K562 (cell line): ENCODE measurements around the gene IMMP2L. TPM values are rescaled to one million over a fixed set of nuclear protein-coding genes. Genes with fewer than 3 reads are reported as not detected.

Source experiments
- ATAC-seq: fragments of 200-7000 bp; cut with Tn5 transposase; 3 replicates; pipeline ENCODE4 v1.9.1; 2020; ENCODE audit warnings: moderate library complexity
- BruUV-seq: library from RNA; stranded (reverse); fragments of 400-500 nt; replicated peaks from 2 replicates; lab custom pipeline; 2021; lab: Mats Ljungman, UMichigan
- CTCF ChIA-PET: fragments of 300-600 bp; formaldehyde crosslinking; extraction: SDS; loops from one replicate; lab custom pipeline; 2021; ENCODE audit warnings: low intra/inter-chr PET ratio; lab: Yijun Ruan, JAX
- POLR2A ChIA-PET: fragments of 300-600, 350-650 bp; sonication (Branson Sonifier 250); formaldehyde crosslinking; extraction: SDS; loops from one replicate; lab custom pipeline; 2021; ENCODE audit warnings: antibody characterized with exemption, inconsistent platforms; lab: Yijun Ruan, JAX
- DNase-seq, 4 experiments: peaks; one replicate each; pipeline versions ENCODE4 v3.0.0 to v3.0.0-alpha.2; 2011 to 2018; ENCODE audit warnings: low spot score in 3 of 4, mixed read lengths in 3 of 4; ENCODE audit errors: extremely low read depth in 1 of 4
- FAIRE-seq: peaks from 2 replicates; lab custom pipeline; 2011; peaks lifted over from hg19 to GRCh38; lab: Jason Lieb, UNC
- H2AFZ ChIP-seq: 2 replicates; pipeline ENCODE4 v1.6.0; 2011; ENCODE audit warnings: low read depth, low read length, control low read depth, inconsistent platforms
- H3K27ac ChIP-seq: fragments of 200-600 bp; 3 replicates; pipeline ENCODE4 v1.8.0; 2011; ENCODE audit warnings: low read depth, mild to moderate bottlenecking, control low read depth, inconsistent platforms, low read length, moderate library complexity, mixed read lengths; ENCODE audit errors: extremely low read depth
- H3K27me3 ChIP-seq, 2 experiments: fragments of 300-600 bp in 1 of 2; 2 replicates in 1 of 2; 3 replicates in 1 of 2; pipeline versions ENCODE4 v1.6.0 to v1.8.0; 2011; ENCODE audit warnings: inconsistent platforms in 2 of 2, low read length in 2 of 2, mild to moderate bottlenecking in 1 of 2, mixed read lengths in 1 of 2, moderate library complexity in 1 of 2; ENCODE audit not compliant: control insufficient read depth in 2 of 2, insufficient read depth in 2 of 2
- H3K36me3 ChIP-seq: fragments of 300-600 bp; 3 replicates; pipeline ENCODE4 v1.8.0; 2011; ENCODE audit warnings: mild to moderate bottlenecking, low read length, inconsistent platforms; ENCODE audit not compliant: control insufficient read depth, insufficient read depth
- H3K4me1 ChIP-seq, 2 experiments: fragments of 200-600 bp in 1 of 2; replicated peaks in 1 of 2; 2 replicates in 1 of 2; 3 replicates in 1 of 2; pipeline versions ENCODE4 v1.5.1 to v1.8.0; 2011; ENCODE audit warnings: inconsistent platforms in 2 of 2, low read length in 2 of 2, mild to moderate bottlenecking in 1 of 2, mixed read lengths in 1 of 2, moderate library complexity in 1 of 2; ENCODE audit not compliant: control insufficient read depth in 2 of 2, insufficient read depth in 2 of 2
- H3K4me2 ChIP-seq: 2 replicates; pipeline ENCODE4 v1.6.1; 2011; ENCODE audit warnings: low read length, control low read depth, inconsistent platforms, mixed read lengths; ENCODE audit not compliant: insufficient read depth
- H3K4me3 ChIP-seq: fragments of 200-600 bp; sonication (generic), shearing (Covaris generic); 2 replicates; pipeline ENCODE4 v1.5.1; 2016; ENCODE audit warnings: control low read depth, inconsistent platforms
- H3K79me2 ChIP-seq: fragments of 200-600 bp; 3 replicates; pipeline ENCODE4 v1.8.0; 2011; ENCODE audit warnings: low read length, inconsistent platforms; ENCODE audit not compliant: control insufficient read depth, insufficient read depth
- H3K9ac ChIP-seq, 2 experiments: 2 replicates each; pipeline versions ENCODE4 v1.6.0 to v1.6.1; 2011; ENCODE audit warnings: low read depth in 2 of 2, low read length in 2 of 2, control low read depth in 1 of 2, inconsistent platforms in 1 of 2, mild to moderate bottlenecking in 1 of 2, mixed read lengths in 1 of 2; ENCODE audit not compliant: insufficient read depth in 1 of 2
- H3K9me1 ChIP-seq: one replicate; pipeline ENCODE4 v1.6.0; 2011; ENCODE audit warnings: inconsistent platforms, mild to moderate bottlenecking, low read length, moderate library complexity; ENCODE audit not compliant: control insufficient read depth, insufficient read depth
- H3K9me3 ChIP-seq: replicated peaks from 2 replicates; pipeline ENCODE4 v1.5.1; 2011; ENCODE audit warnings: low read depth, low read length, inconsistent platforms; ENCODE audit not compliant: control insufficient read depth, insufficient read depth
- H4K20me1 ChIP-seq: replicated peaks from 2 replicates; pipeline ENCODE4 v1.6.1; 2011; ENCODE audit warnings: low read length, inconsistent platforms, mixed read lengths; ENCODE audit not compliant: control insufficient read depth, insufficient read depth
- GATA2 ChIP-seq: sonication (generic); formaldehyde crosslinking; IDR thresholded peaks from 2 replicates; pipeline ENCODE4 v1.4.0; 2020; ENCODE audit warnings: mild to moderate bottlenecking, missing genetic modification reagents
- KAT2B ChIP-seq: IDR thresholded peaks from one replicate; pipeline ENCODE4 v1.6.1; 2012; ENCODE audit warnings: low read depth, mild to moderate bottlenecking, control low read depth, inconsistent platforms, low read length, moderate library complexity
- POLR3A ChIP-seq: IDR thresholded peaks from 2 replicates; pipeline ENCODE4 v1.6.1; 2011; ENCODE audit warnings: borderline replicate concordance, mild to moderate bottlenecking, moderate library complexity; ENCODE audit not compliant: insufficient read length, insufficient read depth; ENCODE audit errors: extremely low read depth
- SIN3A ChIP-seq, 2 experiments: fragments of 150-350 bp in 1 of 2; IDR thresholded peaks; 2 replicates each; pipeline ENCODE4 v1.6.1; 2011 to 2016; ENCODE audit warnings: borderline replicate concordance in 2 of 2, low read depth in 2 of 2, low read length in 2 of 2, mild to moderate bottlenecking in 2 of 2, moderate library complexity in 2 of 2; ENCODE audit not compliant: control insufficient read depth in 1 of 2
- SRF ChIP-seq, 2 experiments: fragments of 250-450, 450-650 bp in 1 of 2; sonication (Bioruptor Pico) in 1 of 2; sonication (generic) in 1 of 2; formaldehyde crosslinking; IDR thresholded peaks; 2 replicates each; pipeline versions ENCODE4 v1.5.0 to v1.5.1; 2020 to 2022; ENCODE audit warnings: mild to moderate bottlenecking in 1 of 2, missing genetic modification reagents in 1 of 2
- ZNF740 ChIP-seq, 3 experiments: fragments of 200-800 bp in 1 of 3; sonication (Bioruptor generic) in 1 of 3; sonication (generic) in 1 of 3; formaldehyde crosslinking in 1 of 3; IDR thresholded peaks; 2 replicates each; pipeline versions ENCODE4 v1.6.1 to v1.8.0; 2016 to 2022; ENCODE audit warnings: mild to moderate bottlenecking in 2 of 3, missing compliant biosample characterization in 2 of 3, missing genetic modification characterization in 2 of 3, missing genetic modification reagents in 1 of 3
- WGBS: fragments of 100-300 bp; shearing (Covaris generic); methylation state at CpG from one replicate; pipeline ENCODE4 v1.1.6; 2016; ENCODE audit warnings: low coverage, mixed read lengths; ENCODE audit not compliant: insufficient coverage; ENCODE audit errors: missing lambda C conversion rate; 5-methylcytosine and 5-hydroxymethylcytosine counted together
- in situ Hi-C: fragments of 300-500 bp; cut with MboI; formaldehyde crosslinking; loops from 4 replicates; pipeline ENCODE4 v1.15.0; 2018; ENCODE audit warnings: inconsistent platforms, mixed read lengths
- intact Hi-C: fragments of 100-400 bp; cut with micrococcal nuclease; formaldehyde crosslinking; loops from 2 replicates; pipeline ENCODE4 v1.14.2; 2022
- polyA plus RNA-seq, 8 experiments: library from polyadenylated mRNA; depleted of rRNA in 4 of 8; stranded (reverse) in 5 of 8; unstranded in 3 of 8; fragments of >200 nt; fragmentation: Nextera tagmentation in 2 of 8; fragmentation: Illumina TruSeq in 1 of 8; extraction: Ambion mirVana in 2 of 8; extraction: Trizol in 1 of 8; gene quantifications; 2 replicates each; pipeline versions ENCODE4 v1.2.1 to v1.2.3, GENCODE V29; 2011 to 2014; ENCODE audit warnings: inconsistent platforms in 1 of 8, missing spikeins in 1 of 8
- total RNA-seq, 7 experiments: library from RNA; depleted of rRNA in 6 of 7; stranded (reverse); fragments of >200 nt in 6 of 7; fragmentation: Illumina TruSeq in 2 of 7; extraction: Trizol in 2 of 7; gene quantifications; 2 replicates each; pipeline versions ENCODE4 v1.2.1 to v1.2.3, GENCODE V29; 2011 to 2021; ENCODE audit warnings: low replicate concordance in 1 of 7

Gene IMMP2L
- total and polyA plus RNA-seq, 9 of the 15 experiments (the other 6 are each of a cell fraction or from before 2014, with no cell fraction given), result 29.7 to 116 (median 53.0) TPM

DNA sequence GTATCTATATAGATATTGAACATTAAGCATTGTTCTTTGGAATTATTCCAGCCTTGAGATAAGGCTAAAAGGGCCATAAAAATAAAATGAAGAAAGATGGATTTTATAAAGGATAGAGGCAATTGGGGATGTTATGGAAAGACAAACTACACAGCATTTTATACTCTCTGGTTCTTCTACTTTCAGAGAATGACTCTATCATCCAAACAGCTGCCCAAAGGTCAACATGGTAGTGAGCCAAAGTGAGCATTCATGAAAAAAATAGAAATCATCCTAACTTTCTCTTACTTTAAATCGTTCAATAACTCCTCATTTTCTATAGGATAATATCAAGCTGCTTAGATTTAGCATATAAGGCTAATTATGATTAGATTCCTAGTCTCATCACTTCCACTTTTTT lies 25.2 kb downstream of the IMMP2L start:
- WGBS, result 32% methylated on average over 1 of the region's 1 CpG
- peaks cover 0 to 6% of the 10 kb centered on the region in 2 experiments; a peak in 3 of 5 replicates for H3K4me1 ChIP-seq
- no peaks in the 10 kb centered on the region for H3K27me3 ChIP-seq
- no peak overlapping the region for H3K4me2 ChIP-seq
- no peak overlapping the region for H3K4me3 ChIP-seq
- no TSS peak for BruUV-seq
- in situ Hi-C loops (no loop called here), intact Hi-C loops (no loop called here)
- H3K27ac ChIP-seq, result no peak overlapping the region
- no peaks in the 10 kb centered on the region for H4K20me1 ChIP-seq
- CTCF ChIA-PET, result no interaction called here
- no peak overlapping the region for H3K9ac ChIP-seq
- no peak overlapping the region for H2AFZ ChIP-seq
- TF ChIP-seq GATA2 (CRISPR knock-in tag) (no peak), SIN3A (IDR thresholded peaks at IDR 0.05; ENCODE audit: borderline replicate concordance in 2 of 2, control insufficient read depth in 1 of 2, low read depth in 2 of 2, low read length in 2 of 2) (no peak), ZNF740 (CRISPR knock-in tag; IDR thresholded peaks at IDR 0.05) (no peak), ZNF740 (tag; IDR thresholded peaks at IDR 0.05) (no peak), KAT2B (no peak), POLR3A (no peak), SRF (CRISPR knock-in tag; IDR thresholded peaks at IDR 0.05) (no peak)
- H3K36me3 ChIP-seq, result peaks cover 15% of the 10 kb centered on the region; the same call in 2 of the 3 replicates
- H3K9me1 ChIP-seq, result no peaks in the 10 kb centered on the region
- ATAC-seq, result no peak
- no peak for DNase-seq
- no peaks in the 10 kb centered on the region for H3K79me2 ChIP-seq
- POLR2A ChIA-PET, result interaction anchor here (0.6 kb wide), 1 partner anchor 36 kb away, joined by 3 read pairs; no protein-coding TSS in a partner anchor
- no peak for FAIRE-seq
- no peaks in the 10 kb centered on the region for H3K9me3 ChIP-seq
